Common myeloid progenitor, CD34-positive (primary cell): ENCODE measurements around the gene NPAS3.
A peak's percentile ranks its signal among the peaks of the same experiment; 100 is the strongest.

Experiments used
- CTCF ChIA-PET: fragments of 350-600 bp; sonication (Branson Sonifier 250); formaldehyde crosslinking; loops from one replicate; lab custom pipeline; 2021; ENCODE audit warnings: antibody characterized with exemption; lab: Charles Lee
- POLR2A ChIA-PET: fragments of 350-600 bp; sonication (Branson Sonifier 250); formaldehyde crosslinking; loops from one replicate; lab custom pipeline; 2021; ENCODE audit warnings: antibody characterized with exemption; lab: Charles Lee
- DNase-seq, 3 donors: peaks; one replicate each; pipeline versions ENCODE4 v3.0.0 to v3.0.0-alpha.2; 2013
- H3K27ac ChIP-seq, 2 experiments: 1 replicate in 1 of 2; 2 replicates in 1 of 2; pipeline ENCODE4 v1.7.0; 2013; ENCODE audit warnings: inconsistent platforms in 2 of 2, low read length in 2 of 2, mild to moderate bottlenecking in 2 of 2, low read depth in 1 of 2, moderate library complexity in 1 of 2; ENCODE audit not compliant: severe bottlenecking in 2 of 2, insufficient read depth in 1 of 2, poor library complexity in 1 of 2
- H3K27me3 ChIP-seq, 5 experiments: replicated peaks in 2 of 5; 1 replicate in 3 of 5; 2 replicates in 2 of 5; pipeline versions ENCODE4 v1.6.1 to v1.7.0; 2013; ENCODE audit warnings: low read length in 4 of 5, mild to moderate bottlenecking in 2 of 5, moderate library complexity in 2 of 5, inconsistent platforms in 1 of 5; ENCODE audit not compliant: insufficient read depth in 5 of 5, control insufficient read depth in 4 of 5
- H3K36me3 ChIP-seq, 4 experiments: 1 replicate in 2 of 4; 2 replicates in 2 of 4; pipeline versions ENCODE4 v1.6.1 to v1.7.0; 2013; ENCODE audit warnings: low read length in 3 of 4, control low read depth in 1 of 4, mild to moderate bottlenecking in 1 of 4; ENCODE audit not compliant: control insufficient read depth in 4 of 4, insufficient read depth in 4 of 4
- H3K4me1 ChIP-seq, 4 experiments: 1 replicate in 3 of 4; 2 replicates in 1 of 4; pipeline versions ENCODE4 v1.6.1 to v1.7.1; 2013; ENCODE audit warnings: low read length in 3 of 4, mild to moderate bottlenecking in 3 of 4, control low read depth in 1 of 4, inconsistent platforms in 1 of 4, moderate library complexity in 1 of 4; ENCODE audit not compliant: control insufficient read depth in 4 of 4, insufficient read depth in 4 of 4; ENCODE audit errors: control extremely low read depth in 1 of 4
- H3K4me3 ChIP-seq, 7 experiments: 1 replicate in 4 of 7; 2 replicates in 3 of 7; pipeline versions ENCODE4 v1.5.1 to v1.7.0; 2013; ENCODE audit warnings: mild to moderate bottlenecking in 7 of 7, low read length in 6 of 7, moderate library complexity in 6 of 7, inconsistent platforms in 2 of 7, low read depth in 2 of 7, control low read depth in 1 of 7; ENCODE audit not compliant: insufficient read depth in 4 of 7, control insufficient read depth in 1 of 7; ENCODE audit errors: extremely low read depth in 1 of 7
- H3K9me3 ChIP-seq, 5 experiments: 1 replicate in 4 of 5; 2 replicates in 1 of 5; pipeline versions ENCODE4 v1.6.1 to v1.7.1; 2013; ENCODE audit warnings: low read length in 4 of 5, mild to moderate bottlenecking in 2 of 5, inconsistent platforms in 1 of 5, low read depth in 1 of 5, moderate library complexity in 1 of 5; ENCODE audit not compliant: control insufficient read depth in 4 of 5, insufficient read depth in 2 of 5; ENCODE audit errors: control extremely low read depth in 1 of 5
- WGBS: methylation state at CpG from one replicate; pipeline ENCODE4 v1.1.5; 2013; ENCODE audit not compliant: insufficient coverage; 5-methylcytosine and 5-hydroxymethylcytosine counted together

The NPAS3 gene

GRCh38 chr14:33570694-33571310, 632.1 kb downstream of the NPAS3 start:
- peak in 2 of 3 donors; percentile 5 to 33 for DNase-seq
- Histone ChIP-seq H3K36me3 (no peaks in the 10 kb centered on the region), H3K27me3 (no peaks in the 10 kb centered on the region), H3K9me3 (no peaks in the 10 kb centered on the region), H3K4me3 (no peak overlapping the region), H3K27ac (no peak overlapping the region), H3K4me1 (peaks cover 0 to 6% (median 2%) of the 10 kb centered on the region in 4 experiments)
- POLR2A ChIA-PET = no interaction called here
- 100% methylated on average over 2 of the region's 5 CpGs for WGBS
- CTCF ChIA-PET = no interaction called here

- DNase-seq = no peak
- 97% methylated on average over 3 of the region's 3 CpGs for WGBS
- peaks cover 0 to 6% (median 2%) of the 10 kb centered on the region in 4 experiments for H3K4me1 ChIP-seq
- H3K27me3 ChIP-seq = no peaks in the 10 kb centered on the region
- no peak overlapping the region for H3K27ac ChIP-seq
- no peak overlapping the region for H3K4me3 ChIP-seq
- ChIA-PET CTCF (no interaction called here), POLR2A (no interaction called here)
- no peaks in the 10 kb centered on the region for H3K9me3 ChIP-seq
- no peaks in the 10 kb centered on the region for H3K36me3 ChIP-seq
Measured at GRCh38 chr14:33573301-33573880, 634.7 kb downstream of the NPAS3 start.

- Histone ChIP-seq H3K27ac (no peak overlapping the region), H3K27me3 (no peaks in the 10 kb centered on the region), H3K4me1 (no peaks in the 10 kb centered on the region), H3K4me3 (no peak overlapping the region), H3K36me3 (no peaks in the 10 kb centered on the region), H3K9me3 (no peaks in the 10 kb centered on the region)
- DNase-seq = no peak
- POLR2A ChIA-PET = no interaction called here
- 100% methylated on average over 4 of the region's 7 CpGs for WGBS
- CTCF ChIA-PET = interaction anchor here (1.4 kb wide), 1 partner anchor 32 kb away, joined by 3 read pairs; no protein-coding TSS in a partner anchor
Measured at GRCh38 chr14:33576014-33576413, 637.3 kb downstream of the NPAS3 start.

- Histone ChIP-seq H3K4me1 (no peaks in the 10 kb centered on the region), H3K27me3 (no peaks in the 10 kb centered on the region), H3K9me3 (no peaks in the 10 kb centered on the region), H3K27ac (no peak overlapping the region), H3K4me3 (no peak overlapping the region), H3K36me3 (no peaks in the 10 kb centered on the region)
- DNase-seq = no peak
- ChIA-PET CTCF (no interaction called here), POLR2A (no interaction called here)
- WGBS = 100% methylated on average over 1 of the region's 3 CpGs
Measured at GRCh38 chr14:33578461-33579216, 640.0 kb downstream of the NPAS3 start.

- Histone ChIP-seq H3K4me1 (no peaks in the 10 kb centered on the region), H3K27me3 (no peaks in the 10 kb centered on the region), H3K4me3 (no peak overlapping the region), H3K9me3 (no peaks in the 10 kb centered on the region), H3K36me3 (no peaks in the 10 kb centered on the region), H3K27ac (no peak overlapping the region)
- ChIA-PET POLR2A (no interaction called here), CTCF (no interaction called here)
- DNase-seq = no peak
- WGBS = 94% methylated on average over 7 of the region's 9 CpGs
Measured at GRCh38 chr14:33580231-33580749, 641.6 kb downstream of the NPAS3 start.

GRCh38 chr14:33580841-33581240, 642.2 kb downstream of the NPAS3 start:
- ChIA-PET CTCF (no interaction called here), POLR2A (no interaction called here)
- Histone ChIP-seq H3K4me1 (no peaks in the 10 kb centered on the region), H3K27me3 (no peaks in the 10 kb centered on the region), H3K4me3 (no peak overlapping the region), H3K9me3 (no peaks in the 10 kb centered on the region), H3K27ac (no peak overlapping the region), H3K36me3 (no peaks in the 10 kb centered on the region)
- WGBS = 100% methylated on average over 1 of the region's 2 CpGs
- no peak for DNase-seq

- H3K4me1 ChIP-seq = no peaks in the 10 kb centered on the region
- H3K27me3 ChIP-seq = no peaks in the 10 kb centered on the region
- CTCF ChIA-PET = interaction anchor here (2.0 kb wide), 1 partner anchor 27 kb away, joined by 5 read pairs; no protein-coding TSS in a partner anchor
- no peak overlapping the region for H3K27ac ChIP-seq
- H3K4me3 ChIP-seq = no peak overlapping the region
- DNase-seq = no peak
- H3K36me3 ChIP-seq = no peaks in the 10 kb centered on the region
- WGBS = 92% methylated on average over 2 of the region's 2 CpGs
- POLR2A ChIA-PET = no interaction called here
- no peaks in the 10 kb centered on the region for H3K9me3 ChIP-seq
Measured at GRCh38 chr14:33584697-33585096, 646.0 kb downstream of the NPAS3 start.
